Muscle layer of duodenum (tissue), 2 donors: ENCODE results near the gene HOXA11.
A peak's percentile ranks its signal among the peaks of the same experiment; 100 is the strongest.

Source experiments
- H3K27ac ChIP-seq: one replicate; pipeline ENCODE4 v1.7.0; 2013; ENCODE audit warnings: mild to moderate bottlenecking, low read length
- H3K27me3 ChIP-seq: one replicate; pipeline ENCODE4 v1.7.0; 2013; ENCODE audit warnings: low read depth, mild to moderate bottlenecking, control low read depth, low read length
- H3K36me3 ChIP-seq, 2 donors: one replicate each; pipeline ENCODE4 v1.7.0; 2013; ENCODE audit warnings: low read length in 2 of 2, control low read depth in 1 of 2, mild to moderate bottlenecking in 1 of 2; ENCODE audit not compliant: insufficient read depth in 2 of 2, control insufficient read depth in 1 of 2
- H3K4me1 ChIP-seq, 2 donors: one replicate each; pipeline ENCODE4 v1.7.0; 2013; ENCODE audit warnings: low read length in 2 of 2, mild to moderate bottlenecking in 2 of 2, control low read depth in 1 of 2, moderate library complexity in 1 of 2; ENCODE audit not compliant: insufficient read depth in 2 of 2, control insufficient read depth in 1 of 2
- H3K4me3 ChIP-seq, 2 donors: one replicate each; pipeline ENCODE4 v1.7.0; 2013; ENCODE audit warnings: low read length in 2 of 2, low read depth in 1 of 2, mild to moderate bottlenecking in 1 of 2
- H3K9me3 ChIP-seq, 2 donors: one replicate each; pipeline ENCODE4 v1.7.0; 2013; ENCODE audit warnings: low read length in 2 of 2, control low read depth in 1 of 2, mild to moderate bottlenecking in 1 of 2; ENCODE audit not compliant: control insufficient read depth in 1 of 2
- donor health status: healthy.

Gene HOXA11

DNA sequence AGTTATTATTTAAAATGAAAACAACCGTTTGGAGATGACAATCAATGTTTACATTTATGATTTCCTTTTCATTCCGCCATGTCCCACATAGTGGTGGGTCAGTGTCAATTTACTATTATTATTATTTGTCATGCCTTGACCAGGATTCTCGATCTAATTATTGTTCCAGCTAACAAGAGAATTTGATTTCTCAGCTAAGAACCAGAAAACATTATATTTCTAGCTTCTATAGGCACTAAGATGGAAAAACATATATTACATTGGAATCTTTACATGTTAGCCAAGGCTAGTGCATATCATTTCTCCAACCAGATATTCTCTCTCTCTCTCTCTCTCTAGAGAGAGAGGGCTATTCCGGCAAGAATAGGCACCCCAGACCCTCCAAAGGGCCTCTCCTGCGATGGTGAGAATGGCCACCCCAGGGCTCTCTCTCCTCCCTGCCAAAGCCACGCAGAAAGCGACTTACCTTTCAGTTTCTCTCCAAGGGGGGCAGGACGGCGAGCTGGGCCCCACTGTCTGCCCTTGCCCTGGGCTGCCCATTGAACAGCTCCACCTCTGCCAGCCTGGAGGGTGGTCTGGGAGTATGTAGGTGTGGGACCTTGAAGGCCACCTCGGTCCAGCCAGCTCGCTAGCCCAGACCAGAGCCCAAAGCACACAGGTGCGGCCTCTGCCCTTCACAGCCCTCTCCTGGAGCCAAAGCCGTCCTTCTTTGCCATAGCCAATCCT is 35.0 kb downstream of the HOXA11 start:
- Histone ChIP-seq H3K27ac (no peak overlapping the region), H3K4me1 (peaks cover 0 to 36% of the 10 kb centered on the region in 2 donors), H3K9me3 (no peaks in the 10 kb centered on the region), H3K36me3 (no peaks in the 10 kb centered on the region), H3K4me3 (peak overlapping the region; percentile 46 to 60), H3K27me3 (peaks cover 73% of the 10 kb centered on the region)

DNA sequence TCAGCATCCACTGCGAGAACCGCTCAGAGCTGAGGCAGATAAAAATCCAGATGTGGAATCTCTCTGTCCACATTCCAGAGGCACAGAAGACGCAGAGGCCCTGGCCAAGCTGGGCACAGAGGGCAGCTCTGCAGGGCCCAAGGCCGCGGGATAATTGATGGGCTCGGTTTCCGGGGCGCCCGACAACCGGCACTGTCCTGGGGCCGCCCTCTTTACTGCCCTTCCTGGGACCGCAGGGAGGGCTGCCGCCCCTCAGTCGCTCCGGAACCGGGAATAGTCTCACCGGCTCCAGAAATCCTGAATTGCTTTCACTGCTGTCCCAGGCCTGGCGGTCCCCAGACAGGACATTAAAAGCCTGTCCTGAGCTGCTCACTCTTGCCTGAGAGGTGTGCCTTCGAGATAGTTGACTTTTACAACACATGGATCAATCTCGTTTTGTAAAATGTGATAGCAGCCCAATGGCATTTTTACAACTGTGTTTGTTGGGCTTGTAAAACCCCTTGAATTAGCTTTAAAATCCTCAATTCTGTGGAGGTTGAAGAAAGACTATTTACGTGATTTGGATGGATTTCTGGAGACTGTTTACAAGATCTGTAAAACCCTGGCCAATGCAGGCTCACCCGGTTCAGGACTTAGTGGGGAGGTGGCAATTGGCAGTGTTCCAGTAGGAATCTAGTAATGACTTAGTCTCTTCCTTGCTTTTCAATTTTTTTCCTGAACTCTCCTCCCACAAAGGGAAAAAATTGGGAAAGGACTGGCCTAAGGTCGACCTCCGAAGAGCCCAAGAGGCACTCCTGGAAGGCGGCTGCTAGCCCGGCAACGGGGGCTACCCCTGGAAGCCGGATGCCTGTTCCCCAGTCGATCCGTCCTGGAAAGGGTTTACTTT is 36.0 kb downstream of the HOXA11 start:
- H3K27me3 ChIP-seq: peaks cover 66% of the 10 kb centered on the region
- H3K27ac ChIP-seq: no peak overlapping the region
- peak overlapping the region in 1 of 2 donors; percentile 16 for H3K4me3 ChIP-seq
- no peaks in the 10 kb centered on the region for H3K9me3 ChIP-seq
- no peaks in the 10 kb centered on the region for H3K36me3 ChIP-seq
- peaks cover 0 to 28% of the 10 kb centered on the region in 2 donors for H3K4me1 ChIP-seq

DNA sequence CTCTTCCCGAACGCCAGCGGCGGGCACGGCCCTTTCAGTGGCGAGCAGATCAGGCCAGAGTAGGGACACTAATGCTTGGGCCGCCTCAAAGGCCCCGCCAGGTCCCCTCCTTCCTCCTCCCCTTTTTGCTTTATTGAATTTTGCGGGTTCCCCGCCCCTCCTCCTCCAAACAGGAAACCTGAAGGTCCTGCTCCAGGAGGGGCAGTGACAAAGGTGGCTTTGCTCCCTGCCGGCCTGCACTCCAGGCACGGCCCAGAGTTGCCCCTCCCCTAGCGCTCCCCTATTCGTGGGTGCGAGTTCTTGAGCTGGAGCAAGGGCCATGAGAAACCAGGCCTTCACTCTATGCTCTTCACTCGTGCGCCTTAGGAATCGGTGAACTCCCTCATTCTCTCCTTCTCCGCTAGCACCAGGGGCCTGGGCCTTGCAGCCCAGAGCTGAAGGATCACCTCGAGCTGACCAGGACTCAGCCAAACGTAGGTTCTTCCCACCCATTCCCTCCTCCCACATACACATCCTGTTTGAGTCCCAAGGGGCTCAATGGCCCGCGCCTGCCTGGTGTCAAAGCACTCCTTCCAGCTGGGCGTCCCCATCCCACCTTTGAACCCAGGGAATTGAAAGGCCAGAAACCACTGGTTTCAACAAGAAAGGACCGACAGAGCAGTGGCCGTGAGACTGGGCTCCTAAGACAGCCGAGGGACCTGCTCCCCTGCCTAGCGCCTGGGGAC is 36.8 kb downstream of the HOXA11 start:
- H3K36me3 ChIP-seq: no peaks in the 10 kb centered on the region
- no peak overlapping the region for H3K27ac ChIP-seq
- peaks cover 0 to 28% of the 10 kb centered on the region in 2 donors for H3K4me1 ChIP-seq
- H3K4me3 ChIP-seq: peak overlapping the region in 1 of 2 donors; percentile 16
- peaks cover 58% of the 10 kb centered on the region for H3K27me3 ChIP-seq
- H3K9me3 ChIP-seq: no peaks in the 10 kb centered on the region

DNA sequence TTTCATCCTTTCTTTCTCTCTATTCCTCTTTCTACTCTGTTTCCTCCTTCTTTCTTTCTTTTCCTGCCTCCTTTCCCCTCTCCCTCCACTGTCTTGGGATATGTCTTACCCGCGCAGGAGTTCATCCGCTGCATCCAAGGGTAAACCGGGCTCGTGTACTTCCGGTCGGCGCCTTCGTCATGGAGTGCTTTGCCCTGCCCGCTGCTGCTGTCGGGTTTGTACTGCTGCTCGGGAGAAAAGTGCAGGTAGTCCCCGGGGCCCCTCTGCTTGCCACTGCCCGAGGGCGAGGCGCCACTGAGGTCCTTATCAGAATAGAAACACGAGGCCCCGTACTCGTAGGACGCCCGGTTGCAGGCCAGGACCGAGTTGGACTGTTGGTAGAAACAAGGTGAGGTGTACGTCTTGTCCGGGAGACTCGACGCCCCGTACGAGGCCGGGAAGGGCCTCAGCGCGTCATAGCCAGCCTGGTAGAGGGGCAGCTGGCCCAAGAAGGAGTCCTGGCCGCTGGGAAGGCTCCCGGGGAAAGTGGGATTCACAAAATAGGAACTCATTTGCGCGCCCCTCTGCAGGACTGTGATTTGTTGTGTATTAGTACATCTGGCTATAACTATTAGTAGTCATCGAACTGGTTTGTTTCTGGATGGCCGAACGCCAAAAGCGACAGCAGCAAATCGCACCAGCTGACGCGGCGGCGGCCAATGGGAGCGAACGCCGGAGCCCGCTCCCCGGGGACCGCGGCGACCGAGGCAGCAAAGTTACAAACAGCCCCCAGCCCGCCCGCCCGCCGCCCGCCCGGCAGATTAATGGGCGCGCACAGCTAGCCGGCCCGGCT is 37.6 kb downstream of the HOXA11 start, which contains the start of gene HOXA6:
HOXA6 (minus strand) TSS at position 576 of the 832 bp plus-strand sequence; CDS start at position 551, 25 bp downstream.
- Histone ChIP-seq H3K4me3 (peak within 1 kb of the TSS in 1 of 2 donors; percentile 16), H3K36me3 (no peaks in the 10 kb centered on the region), H3K27ac (no peak within 1 kb of the TSS), H3K4me1 (peaks cover 0 to 22% of the 10 kb centered on the region in 2 donors), H3K27me3 (peaks cover 51% of the 10 kb centered on the region), H3K9me3 (no peaks in the 10 kb centered on the region)

DNA sequence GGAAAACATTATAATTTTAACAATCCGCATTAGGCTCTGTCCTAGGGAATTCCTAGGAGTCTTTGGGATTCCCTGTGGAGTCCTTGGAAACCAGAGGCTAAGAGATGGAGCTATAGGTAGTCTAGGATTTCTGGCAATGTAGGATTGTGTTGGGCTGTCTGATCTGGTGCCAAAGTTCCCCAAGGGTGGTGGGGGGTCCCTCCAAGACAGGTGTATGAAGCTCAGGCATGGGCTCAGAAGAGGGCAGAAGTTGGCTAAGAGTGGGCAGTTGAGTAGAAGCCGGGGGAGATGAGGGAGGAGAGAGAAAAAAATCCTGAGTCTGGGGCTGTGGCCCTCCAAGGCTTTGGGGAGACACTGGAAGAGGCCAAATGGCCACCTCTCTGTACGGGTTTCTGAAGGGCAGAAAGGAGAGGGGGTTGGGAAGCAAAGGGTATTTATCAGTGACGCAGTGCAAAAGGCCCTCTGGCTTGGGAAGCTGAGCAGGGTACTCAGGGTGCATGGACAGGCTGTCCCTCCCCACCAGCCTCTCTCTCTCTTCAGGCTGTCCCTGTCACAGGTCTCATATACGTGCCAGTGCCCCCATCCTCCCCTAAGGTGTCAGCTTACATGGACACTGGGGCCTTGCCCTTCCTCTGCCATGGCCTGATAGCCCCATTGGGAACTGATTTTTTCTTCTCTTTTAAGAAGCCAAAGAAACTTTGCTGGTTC is 38.4 kb downstream of the HOXA11 start:
- Histone ChIP-seq H3K27me3 (peaks cover 43% of the 10 kb centered on the region), H3K4me1 (peaks cover 0 to 15% of the 10 kb centered on the region in 2 donors), H3K9me3 (no peaks in the 10 kb centered on the region), H3K36me3 (no peaks in the 10 kb centered on the region), H3K4me3 (no peak overlapping the region), H3K27ac (no peak overlapping the region)

DNA sequence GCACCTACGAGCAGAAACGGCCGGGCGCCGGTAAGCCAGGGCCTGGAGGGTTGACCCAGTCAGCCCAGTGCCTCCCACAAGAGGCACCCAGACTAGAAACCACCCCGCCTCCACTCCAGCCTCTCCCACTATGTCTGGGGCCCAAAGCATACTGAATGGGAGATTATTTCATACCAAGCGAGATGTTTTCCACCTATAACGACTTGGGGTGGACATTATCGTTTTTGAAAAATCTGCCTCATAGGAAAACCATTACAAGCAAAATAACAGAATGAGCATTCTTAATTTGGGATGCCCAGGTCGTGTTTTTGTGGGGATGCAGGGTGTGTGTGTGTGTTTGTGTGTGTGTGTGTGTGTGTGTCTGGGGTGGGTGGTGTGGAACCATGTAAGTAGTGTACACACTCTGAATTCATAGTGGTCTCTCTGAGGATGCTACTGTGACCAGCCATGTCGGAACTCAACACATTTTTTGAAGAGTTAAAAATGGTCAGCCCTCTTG is 39.1 kb downstream of the HOXA11 start:
- peaks cover 36% of the 10 kb centered on the region for H3K27me3 ChIP-seq
- no peaks in the 10 kb centered on the region for H3K9me3 ChIP-seq
- H3K4me1 ChIP-seq: peaks cover 0 to 8% of the 10 kb centered on the region in 2 donors
- no peak overlapping the region for H3K4me3 ChIP-seq
- H3K36me3 ChIP-seq: no peaks in the 10 kb centered on the region
- H3K27ac ChIP-seq: no peak overlapping the region

DNA sequence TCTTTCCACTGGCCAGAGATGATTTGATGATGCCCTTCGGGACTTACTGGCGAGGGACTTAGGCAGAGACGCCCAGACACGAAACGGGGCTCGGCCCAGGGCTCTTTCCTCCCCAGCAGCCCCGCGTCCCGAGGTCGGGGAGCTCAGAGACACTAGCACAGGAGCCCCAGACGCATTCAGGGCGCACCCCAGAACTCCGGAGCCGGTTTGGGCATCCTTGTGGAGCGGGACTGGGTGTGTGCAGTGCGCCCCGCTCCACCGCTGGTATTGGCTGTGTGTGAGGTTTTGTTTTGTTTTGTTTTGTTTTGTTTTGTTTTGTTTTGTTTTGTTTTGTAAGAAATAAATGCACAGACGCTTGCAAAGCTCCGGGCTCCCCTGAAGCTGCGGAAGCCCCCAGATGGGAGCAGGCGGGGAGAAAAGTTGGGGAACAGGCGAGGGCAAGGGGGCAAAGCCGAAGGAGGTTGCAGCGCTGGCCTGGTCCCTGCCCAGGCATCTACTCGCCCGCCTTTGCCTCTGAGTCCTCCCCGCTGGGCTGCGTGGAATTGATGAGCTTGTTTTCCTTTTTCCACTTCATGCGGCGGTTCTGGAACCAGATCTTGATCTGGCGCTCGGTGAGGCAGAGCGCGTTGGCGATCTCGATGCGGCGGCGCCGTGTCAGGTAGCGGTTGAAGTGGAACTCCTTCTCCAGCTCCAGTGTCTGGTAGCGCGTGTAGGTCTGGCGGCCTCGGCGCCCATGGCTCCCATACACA is 39.7 kb downstream of the HOXA11 start:
- H3K27me3 ChIP-seq: peaks cover 32% of the 10 kb centered on the region
- H3K27ac ChIP-seq: no peak overlapping the region
- H3K9me3 ChIP-seq: no peaks in the 10 kb centered on the region
- no peak overlapping the region for H3K4me3 ChIP-seq
- no peaks in the 10 kb centered on the region for H3K36me3 ChIP-seq
- H3K4me1 ChIP-seq: peaks cover 2 to 6% of the 10 kb centered on the region in 2 donors

DNA sequence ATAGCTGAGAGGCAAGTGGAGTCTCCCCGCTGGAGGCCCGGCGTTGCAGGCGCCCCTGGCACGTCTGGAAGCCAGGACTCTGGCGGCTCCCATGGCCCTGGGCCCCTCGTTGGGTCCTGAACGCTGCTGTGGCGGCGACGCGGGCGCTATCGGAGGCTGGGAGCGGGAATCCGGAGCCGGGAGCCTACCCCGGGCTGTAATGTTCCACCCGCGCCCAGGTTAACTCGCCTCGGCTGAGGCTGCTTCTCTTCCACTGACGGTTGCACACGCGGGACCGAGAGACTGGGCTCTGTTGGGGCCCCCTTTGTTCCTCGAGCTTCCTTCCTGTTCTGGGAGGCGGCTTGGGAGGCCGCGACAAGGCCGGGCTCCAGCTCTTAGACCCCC is 40.3 kb downstream of the HOXA11 start:
- Histone ChIP-seq H3K27me3 (peaks cover 28% of the 10 kb centered on the region), H3K4me1 (peaks cover 0 to 7% of the 10 kb centered on the region in 2 donors), H3K9me3 (no peaks in the 10 kb centered on the region), H3K4me3 (no peak overlapping the region), H3K27ac (no peak overlapping the region), H3K36me3 (no peaks in the 10 kb centered on the region)

DNA sequence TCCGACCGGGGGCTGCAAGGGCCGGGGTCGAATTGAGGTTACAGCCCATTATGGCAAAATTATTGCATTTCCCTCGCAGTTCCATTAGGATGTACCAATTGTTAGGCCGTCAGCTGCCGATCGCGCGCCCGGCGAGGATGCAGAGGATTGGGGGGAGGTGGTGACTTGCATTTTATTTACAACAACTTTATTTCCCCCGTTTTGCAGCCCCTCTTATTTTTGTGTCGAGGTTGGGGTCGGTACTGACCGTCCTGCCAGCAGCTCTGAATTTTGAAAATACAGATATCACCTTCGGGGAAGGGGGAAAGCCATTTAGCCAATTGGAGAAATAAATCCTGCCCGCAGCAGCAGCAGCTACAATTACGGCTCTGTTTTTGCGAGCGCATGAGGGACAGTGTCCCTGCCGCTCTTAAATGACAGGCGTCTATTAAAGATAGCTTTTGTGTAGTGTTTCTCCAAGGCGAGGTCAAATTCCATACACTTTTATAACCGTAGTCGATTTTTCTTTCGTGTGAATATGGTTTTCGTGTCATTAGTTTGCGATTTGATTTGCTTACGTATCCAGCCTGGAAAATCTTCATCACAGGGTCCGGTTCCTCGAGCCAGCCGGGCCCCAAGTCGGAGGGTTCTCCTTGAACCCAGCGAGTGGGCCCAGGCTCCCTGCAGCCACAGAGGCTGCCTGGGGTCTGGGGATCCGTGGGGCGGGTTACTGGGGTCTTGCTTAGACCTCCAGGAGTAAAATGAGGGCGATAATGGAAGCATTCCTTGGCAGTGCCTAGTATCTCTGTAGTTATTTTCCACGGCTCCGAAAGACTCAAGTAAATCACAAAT is 40.9 kb downstream of the HOXA11 start:
- peaks cover 0 to 7% of the 10 kb centered on the region in 2 donors for H3K4me1 ChIP-seq
- no peak overlapping the region for H3K27ac ChIP-seq
- H3K36me3 ChIP-seq: no peaks in the 10 kb centered on the region
- no peaks in the 10 kb centered on the region for H3K9me3 ChIP-seq
- peak overlapping the region; percentile 83 to 91 for H3K4me3 ChIP-seq
- peaks cover 24% of the 10 kb centered on the region for H3K27me3 ChIP-seq
